ENCODE measurements around the gene NTNG1. TPM values are rescaled to one million over a fixed set of nuclear protein-coding genes. Genes with fewer than 3 reads are reported as not detected.
A peak's percentile ranks its signal among the peaks of the same experiment; 100 is the strongest.

NTNG1 gene
- total and polyA plus RNA-seq, 2 of the 8 experiments (the other 6 are each of a cell fraction or from before 2014, with no cell fraction given) = 1.2 to 4.1 TPM

DNA sequence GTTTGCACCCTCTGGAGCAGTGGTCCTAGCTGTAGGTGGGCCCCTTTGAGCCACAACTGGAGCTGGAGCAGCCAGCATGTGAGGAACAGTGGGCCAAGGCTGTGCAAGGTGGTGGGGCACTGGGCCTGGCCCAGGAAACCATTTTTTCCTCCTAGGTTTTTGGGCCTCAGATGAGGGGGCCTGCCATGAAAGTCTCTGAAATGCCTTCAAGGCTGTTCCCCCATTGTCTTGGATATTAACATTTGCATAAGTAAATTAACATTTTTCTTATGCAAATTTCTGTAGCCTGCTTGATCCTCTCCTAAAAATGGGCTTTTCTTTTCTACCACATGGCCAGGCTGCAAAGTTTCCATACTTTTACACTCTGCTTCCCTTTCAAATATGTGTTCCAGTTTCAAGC, 212.0 kb downstream of the NTNG1 start:
- H3K23ac ChIP-seq (ENCODE audit: insufficient read length) = no peak overlapping the region
- no peak overlapping the region for H3K14ac ChIP-seq (ENCODE audit: insufficient read length)
- peak overlapping the region; percentile 93; the same call in 1 of the 2 replicates for H2BK20ac ChIP-seq (ENCODE audit: low read length)
- ChIA-PET POLR2A (ENCODE audit: partially characterized antibody) (no interaction called here), CTCF (ENCODE audit: partially characterized antibody) (interaction anchor here (0.9 to 1.2 kb wide), 2 partner anchors 9 to 26 kb away, joined by 4 read pairs; no protein-coding TSS in a partner anchor)
- no peak overlapping the region for H3K9ac ChIP-seq (replicated peaks in 1 of 4; ENCODE audit: extremely low read depth in 1 of 4, low read depth in 3 of 4, low read length in 3 of 4)
- no peaks in the 10 kb centered on the region for H3K4me1 ChIP-seq (replicated peaks in 1 of 4; ENCODE audit: control insufficient read depth in 3 of 4, insufficient read depth in 4 of 4, low read length in 3 of 4)
- H3K9me3 ChIP-seq (ENCODE audit: insufficient read depth in 2 of 2, low read depth in 1 of 2, low read length in 1 of 2) = peaks cover 10 to 11% of the 10 kb centered on the region in 2 experiments; a peak in 3 of 4 replicates
- no peak overlapping the region for H3K4me3 ChIP-seq (ENCODE audit: extremely low read depth in 1 of 4, insufficient read depth in 2 of 4, low read depth in 3 of 4, low read length in 4 of 4)
- no peak overlapping the region for H4K5ac ChIP-seq (ENCODE audit: insufficient read length, low read depth, low read length)
- no peak overlapping the region for H2AK5ac ChIP-seq (ENCODE audit: low read depth, low read length)
- H3K4ac ChIP-seq (replicated peaks; ENCODE audit: insufficient read length, low read depth, low read length) = no peak overlapping the region
- no peak overlapping the region for H2BK15ac ChIP-seq (ENCODE audit: low read length)
- H2AFZ ChIP-seq (ENCODE audit: low read length) = 0 out of 2 replicates have a peak overlapping the region, but pooled peaks have one; percentile 33
- TF ChIP-seq GTF2F1 (IDR thresholded peaks at IDR 0.05; ENCODE audit: borderline replicate concordance, low read depth, low read length) (no peak), E2F6 (IDR thresholded peaks at IDR 0.05) (peak; percentile 21; the same call in 1 of the 2 replicates), SP4 (IDR thresholded peaks at IDR 0.05; ENCODE audit: low read length) (no peak), SIX5 (IDR thresholded peaks at IDR 0.05; ENCODE audit: low read depth, low read length) (no peak)
- no peak overlapping the region for H3K18ac ChIP-seq (ENCODE audit: extremely low read depth, low read length)
- H3K23me2 ChIP-seq (ENCODE audit: low read depth, low read length) = no peaks in the 10 kb centered on the region; the same call in 1 of the 2 replicates
- no peaks in the 10 kb centered on the region for H3K79me2 ChIP-seq (ENCODE audit: control insufficient read depth in 1 of 2, insufficient read depth in 2 of 2, low read length in 2 of 2)
- H2BK12ac ChIP-seq (ENCODE audit: low read depth, low read length) = no peak overlapping the region
- no peaks in the 10 kb centered on the region for H3K79me1 ChIP-seq (ENCODE audit: low read depth, low read length)
- no peaks in the 10 kb centered on the region; a peak in 1 of 8 replicates for H3K36me3 ChIP-seq (ENCODE audit: control insufficient read depth in 2 of 4, insufficient read depth in 4 of 4, low read length in 3 of 4)
- FAIRE-seq = no peak
- no peak overlapping the region for H2BK120ac ChIP-seq (replicated peaks; ENCODE audit: low read depth, low read length)
- DNase-seq (ENCODE audit: low read depth in 1 of 2, low spot score in 2 of 2) = no peak
- no peak overlapping the region for H4K8ac ChIP-seq (ENCODE audit: extremely low read depth, insufficient read depth, low read length)
- H2BK5ac ChIP-seq (ENCODE audit: low read depth, low read length) = peak overlapping the region; percentile 87; the same call in 1 of the 2 replicates
- H3K27me3 ChIP-seq (replicated peaks in 1 of 4; ENCODE audit: control insufficient read depth in 3 of 4, extremely low read depth in 1 of 4, insufficient read depth in 3 of 4, low read length in 3 of 4) = no peaks in the 10 kb centered on the region
- H4K91ac ChIP-seq (replicated peaks; ENCODE audit: insufficient read length, low read length) = no peak overlapping the region
- H4K20me1 ChIP-seq (replicated peaks in 1 of 2; ENCODE audit: control insufficient read depth in 1 of 2, insufficient read depth in 2 of 2, low read length in 2 of 2) = no peaks in the 10 kb centered on the region
- no peak overlapping the region for H3K27ac ChIP-seq (ENCODE audit: low read depth, low read length)
- 0 out of 4 replicates have a peak overlapping the region, but pooled peaks of 1 of the 2 experiments have one; percentile 8 for H3K4me2 ChIP-seq (ENCODE audit: insufficient read depth in 1 of 2, low read depth in 2 of 2, low read length in 2 of 2)
- no peak overlapping the region for H3K56ac ChIP-seq (replicated peaks; ENCODE audit: insufficient read length, low read depth, low read length)
